ENCODE measurements around the gene CSTF1.
A peak's percentile ranks its signal among the peaks of the same experiment; 100 is the strongest.

The CSTF1 gene

DNA sequence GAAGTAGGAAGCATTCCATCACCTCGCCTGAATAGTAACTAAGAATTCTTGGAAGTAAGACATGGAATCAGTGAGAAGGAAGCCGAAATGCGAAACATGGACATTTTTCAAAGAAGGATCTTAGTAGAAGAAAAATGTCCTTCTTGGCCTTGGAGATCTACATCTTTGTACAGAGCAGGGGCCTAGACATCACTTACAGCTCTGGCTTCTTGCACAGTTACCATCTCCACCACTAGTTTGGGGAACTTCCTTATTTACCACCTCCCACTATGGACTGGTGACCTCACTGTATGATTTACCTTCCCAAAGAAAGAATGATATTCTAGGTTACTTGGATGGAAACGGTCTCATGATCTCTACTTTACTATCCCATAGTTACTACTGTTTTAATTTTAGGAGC, 35.4 kb downstream of the CSTF1 start:
- Mint-ChIP-seq H3K9me3 (no peaks in the 10 kb centered on the region), H3K27ac (peak overlapping the region; percentile 13), H3K4me1 (peaks cover 54% of the 10 kb centered on the region), H3K36me3 (peaks cover 11% of the 10 kb centered on the region), H3K4me3 (peak overlapping the region; percentile 16), H3K27me3 (no peaks in the 10 kb centered on the region)

GRCh38 chr20:56428410-56428809, 36.0 kb downstream of the CSTF1 start:
- peaks cover 11% of the 10 kb centered on the region for H3K36me3 Mint-ChIP-seq
- no peak overlapping the region for H3K27ac Mint-ChIP-seq
- peaks cover 55% of the 10 kb centered on the region for H3K4me1 Mint-ChIP-seq

DNA sequence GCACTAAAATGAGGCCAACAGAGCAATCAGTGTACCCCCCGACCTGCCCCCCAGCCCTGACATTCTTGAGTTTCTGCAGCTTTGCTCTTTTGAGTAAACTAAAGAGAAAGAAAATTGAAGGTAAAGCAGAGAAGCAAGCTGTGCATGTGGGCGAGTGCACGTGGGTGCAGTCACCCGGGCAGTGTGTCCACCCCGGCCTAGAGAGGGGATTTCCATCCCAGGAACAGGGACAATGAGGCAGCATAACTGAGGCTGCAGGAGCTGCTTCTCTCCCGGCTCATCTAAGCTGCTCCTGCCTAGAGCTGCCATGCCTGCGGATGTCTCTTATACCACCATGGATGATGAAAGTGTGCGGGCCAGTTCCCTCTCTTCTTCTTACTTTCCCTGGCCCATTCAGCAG, 36.4 kb downstream of the CSTF1 start:
- H3K27ac Mint-ChIP-seq: peak overlapping the region; percentile 94
- no peaks in the 10 kb centered on the region for H3K27me3 Mint-ChIP-seq
- peaks cover 58% of the 10 kb centered on the region for H3K4me1 Mint-ChIP-seq
- peak overlapping the region; percentile 82 for H3K4me3 Mint-ChIP-seq
- no peaks in the 10 kb centered on the region for H3K9me3 Mint-ChIP-seq
- peaks cover 11% of the 10 kb centered on the region for H3K36me3 Mint-ChIP-seq

More at GRCh38 chr20:56428410-56428809, 36.0 kb downstream of the CSTF1 start:
- no peaks in the 10 kb centered on the region for H3K9me3 Mint-ChIP-seq
- no peaks in the 10 kb centered on the region for H3K27me3 Mint-ChIP-seq
- H3K4me3 Mint-ChIP-seq: peak overlapping the region; percentile 82

- H3K4me1 Mint-ChIP-seq: peaks cover 63% of the 10 kb centered on the region
- peak overlapping the region; percentile 82 for H3K4me3 Mint-ChIP-seq
- H3K36me3 Mint-ChIP-seq: peaks cover 11% of the 10 kb centered on the region
- H3K27me3 Mint-ChIP-seq: no peaks in the 10 kb centered on the region
- H3K9me3 Mint-ChIP-seq: no peaks in the 10 kb centered on the region
- peak overlapping the region; percentile 94 for H3K27ac Mint-ChIP-seq
Measured at GRCh38 chr20:56429502-56429901, 37.1 kb downstream of the CSTF1 start.

- Mint-ChIP-seq H3K9me3 (no peaks in the 10 kb centered on the region), H3K27ac (peak overlapping the region; percentile 94), H3K4me3 (peak overlapping the region; percentile 82), H3K4me1 (peaks cover 64% of the 10 kb centered on the region), H3K36me3 (peaks cover 11% of the 10 kb centered on the region), H3K27me3 (no peaks in the 10 kb centered on the region)
Measured at GRCh38 chr20:56429941-56430340, 37.5 kb downstream of the CSTF1 start.

- peak overlapping the region; percentile 94 for H3K27ac Mint-ChIP-seq
- peaks cover 11% of the 10 kb centered on the region for H3K36me3 Mint-ChIP-seq
- H3K4me1 Mint-ChIP-seq: peaks cover 66% of the 10 kb centered on the region
- H3K9me3 Mint-ChIP-seq: no peaks in the 10 kb centered on the region
- peak overlapping the region; percentile 82 for H3K4me3 Mint-ChIP-seq
- H3K27me3 Mint-ChIP-seq: no peaks in the 10 kb centered on the region
Measured at GRCh38 chr20:56430461-56430860, 38.0 kb downstream of the CSTF1 start.

- peak overlapping the region; percentile 45 for H3K4me3 Mint-ChIP-seq
- peak overlapping the region; percentile 94 for H3K27ac Mint-ChIP-seq
- H3K36me3 Mint-ChIP-seq: peaks cover 11% of the 10 kb centered on the region
- H3K27me3 Mint-ChIP-seq: no peaks in the 10 kb centered on the region
- peaks cover 63% of the 10 kb centered on the region for H3K4me1 Mint-ChIP-seq
- H3K9me3 Mint-ChIP-seq: no peaks in the 10 kb centered on the region
Measured at GRCh38 chr20:56430957-56431356, 38.5 kb downstream of the CSTF1 start.

GRCh38 chr20:56431471-56431870, 39.0 kb downstream of the CSTF1 start:
- Mint-ChIP-seq H3K4me1 (peaks cover 62% of the 10 kb centered on the region), H3K4me3 (no peak overlapping the region), H3K27ac (no peak overlapping the region), H3K36me3 (peaks cover 11% of the 10 kb centered on the region), H3K27me3 (no peaks in the 10 kb centered on the region), H3K9me3 (no peaks in the 10 kb centered on the region)

DNA sequence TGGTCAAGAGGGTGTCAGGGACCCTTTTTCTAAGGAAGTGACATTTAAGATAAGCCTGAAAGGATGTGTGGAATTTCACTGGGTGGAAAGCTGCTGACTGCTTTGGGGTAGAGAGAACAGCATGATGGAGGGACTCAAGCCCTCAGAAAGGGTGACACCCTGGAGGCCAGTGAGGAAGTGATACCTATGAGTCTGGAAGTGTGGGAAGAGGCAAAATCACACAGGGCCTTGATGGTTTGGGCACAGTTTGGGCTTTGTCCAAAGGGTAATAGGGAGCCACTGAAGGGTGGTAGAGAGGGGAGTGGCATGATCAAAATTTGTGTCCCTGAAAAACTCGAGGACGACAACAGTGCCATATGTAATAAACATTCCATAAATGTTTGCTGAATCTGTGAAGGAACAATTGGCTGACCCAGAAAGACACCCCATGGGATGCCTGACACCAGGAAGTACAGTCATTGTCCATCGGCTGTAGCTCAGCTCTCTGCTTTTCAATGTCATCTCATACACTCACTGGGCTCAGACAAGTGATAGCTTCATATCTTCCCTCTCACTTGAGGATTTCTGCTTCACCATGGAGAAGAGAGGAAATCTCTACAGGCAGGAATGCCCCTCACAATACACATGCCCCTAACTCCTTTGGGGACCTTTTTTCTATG, 40.9 kb downstream of the CSTF1 start:
- Mint-ChIP-seq H3K9me3 (no peaks in the 10 kb centered on the region), H3K36me3 (peaks cover 4% of the 10 kb centered on the region), H3K4me1 (peaks cover 59% of the 10 kb centered on the region), H3K4me3 (no peak overlapping the region), H3K27me3 (no peaks in the 10 kb centered on the region), H3K27ac (peak overlapping the region; percentile 4)

DNA sequence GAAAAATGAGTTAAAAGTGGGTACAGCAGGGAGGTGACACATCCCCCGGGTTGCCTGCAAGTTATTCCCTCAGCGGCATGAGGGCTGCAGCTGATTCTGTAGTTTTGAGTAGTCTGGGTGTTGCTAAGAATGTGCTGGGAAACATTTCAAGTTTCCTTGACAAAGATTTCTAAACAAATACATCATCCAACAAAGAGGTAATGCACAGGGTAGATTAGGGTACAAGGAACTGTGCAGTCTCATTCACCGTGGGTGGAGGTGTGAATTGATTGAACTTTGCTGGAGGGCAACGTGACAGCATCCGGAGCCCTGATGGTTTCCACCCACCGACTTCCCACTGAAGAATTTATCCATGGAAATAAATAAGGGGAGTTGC, 41.4 kb downstream of the CSTF1 start:
- Mint-ChIP-seq H3K27ac (no peak overlapping the region), H3K9me3 (no peaks in the 10 kb centered on the region), H3K36me3 (peaks cover 4% of the 10 kb centered on the region), H3K4me1 (peaks cover 59% of the 10 kb centered on the region), H3K4me3 (no peak overlapping the region), H3K27me3 (no peaks in the 10 kb centered on the region)

DNA sequence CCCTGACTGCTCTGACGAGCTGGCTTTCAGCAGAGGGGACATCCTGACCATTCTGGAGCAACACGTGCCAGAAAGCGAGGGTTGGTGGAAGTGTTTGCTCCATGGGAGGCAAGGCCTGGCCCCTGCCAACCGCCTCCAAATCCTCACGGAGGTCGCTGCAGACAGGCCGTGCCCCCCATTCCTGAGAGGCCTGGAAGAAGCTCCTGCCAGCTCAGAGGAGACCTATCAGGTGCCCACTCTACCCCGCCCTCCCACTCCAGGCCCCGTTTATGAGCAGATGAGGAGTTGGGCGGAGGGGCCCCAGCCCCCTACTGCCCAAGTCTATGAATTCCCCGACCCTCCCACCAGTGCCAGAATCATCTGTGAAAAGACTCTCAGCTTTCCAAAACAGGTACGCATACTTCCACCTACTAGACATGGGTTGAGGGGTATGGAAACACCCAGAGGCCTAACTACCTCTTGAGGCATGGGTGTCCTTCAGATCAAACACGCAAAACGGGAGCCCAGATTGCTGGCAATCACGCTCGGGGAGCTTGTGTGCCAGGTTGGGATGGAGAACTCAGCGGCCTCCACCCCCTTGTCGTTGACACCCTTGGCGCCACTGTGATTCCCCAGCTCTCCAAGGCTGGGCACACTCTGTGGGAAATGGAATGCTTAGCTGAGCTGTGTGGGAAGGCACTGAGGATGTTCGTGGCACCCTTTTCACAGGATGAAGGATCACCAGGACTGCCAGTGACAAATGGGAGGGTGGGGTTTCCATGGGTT, 44.9 kb downstream of the CSTF1 start:
- H3K4me1 Mint-ChIP-seq: peaks cover 57% of the 10 kb centered on the region
- no peak overlapping the region for H3K4me3 Mint-ChIP-seq
- H3K9me3 Mint-ChIP-seq: no peaks in the 10 kb centered on the region
- peaks cover 8% of the 10 kb centered on the region for H3K36me3 Mint-ChIP-seq
- H3K27me3 Mint-ChIP-seq: no peaks in the 10 kb centered on the region
- H3K27ac Mint-ChIP-seq: peak overlapping the region; percentile 51

- H3K36me3 Mint-ChIP-seq: peaks cover 8% of the 10 kb centered on the region
- no peaks in the 10 kb centered on the region for H3K9me3 Mint-ChIP-seq
- peak overlapping the region; percentile 87 for H3K27ac Mint-ChIP-seq
- no peak overlapping the region for H3K4me3 Mint-ChIP-seq
- peaks cover 59% of the 10 kb centered on the region for H3K4me1 Mint-ChIP-seq
- H3K27me3 Mint-ChIP-seq: no peaks in the 10 kb centered on the region
Measured at GRCh38 chr20:56438284-56438683, 45.8 kb downstream of the CSTF1 start.

GRCh38 chr20:56439771-56440291, 47.4 kb downstream of the CSTF1 start:
- Mint-ChIP-seq H3K4me1 (peaks cover 50% of the 10 kb centered on the region), H3K27me3 (no peaks in the 10 kb centered on the region), H3K9me3 (no peaks in the 10 kb centered on the region), H3K27ac (peak overlapping the region; percentile 89), H3K36me3 (peaks cover 8% of the 10 kb centered on the region), H3K4me3 (peak overlapping the region; percentile 63)

- peak overlapping the region; percentile 89 for H3K27ac Mint-ChIP-seq
- H3K4me1 Mint-ChIP-seq: peaks cover 47% of the 10 kb centered on the region
- peaks cover 10% of the 10 kb centered on the region for H3K36me3 Mint-ChIP-seq
- H3K4me3 Mint-ChIP-seq: peak overlapping the region; percentile 63
- H3K9me3 Mint-ChIP-seq: no peaks in the 10 kb centered on the region
- no peaks in the 10 kb centered on the region for H3K27me3 Mint-ChIP-seq
Measured at GRCh38 chr20:56440346-56441007, 48.0 kb downstream of the CSTF1 start.

- Mint-ChIP-seq H3K36me3 (peaks cover 13% of the 10 kb centered on the region), H3K4me1 (peaks cover 44% of the 10 kb centered on the region), H3K9me3 (no peaks in the 10 kb centered on the region), H3K27me3 (no peaks in the 10 kb centered on the region), H3K27ac (peak overlapping the region; percentile 38), H3K4me3 (peak overlapping the region; percentile 37)
Measured at GRCh38 chr20:56442389-56443365, 50.2 kb downstream of the CSTF1 start.

Measured in activated naive CD4-positive, alpha-beta T cell treated with anti-CD3 and anti-CD28 coated beads, Interleukin-2, amount 50 U/mL, for 24 hours (primary cell).